RWPE2 (cell line): ENCODE data around the gene PER2.

Experiments
- ATAC-seq: fragments of 200-7000 bp; cut with Tn5 transposase; 3 replicates; pipeline ENCODE4 v1.9.1; 2021; ENCODE audit warnings: low read depth
- DNase-seq: peaks from one replicate; pipeline ENCODE4 v3.0.0-alpha.2; 2020; ENCODE audit warnings: low spot score
- H3K27ac ChIP-seq: fragments of 450-650 bp; 2 replicates; pipeline ENCODE4 v1.5.1; 2017; ENCODE audit warnings: mild to moderate bottlenecking; ENCODE audit not compliant: poor library complexity, severe bottlenecking
- H3K27me3 ChIP-seq: fragments of 250-450 bp; sonication (Bioruptor Pico); 2 replicates; pipeline ENCODE4 v1.5.1; 2021; ENCODE audit warnings: mild to moderate bottlenecking, moderate library complexity; ENCODE audit not compliant: insufficient read depth, poor library complexity, severe bottlenecking
- H3K36me3 ChIP-seq: fragments of 250-450 bp; sonication (Bioruptor Pico); 2 replicates; pipeline ENCODE4 v1.5.1; 2020; ENCODE audit warnings: low read depth, mild to moderate bottlenecking, moderate library complexity
- H3K4me1 ChIP-seq: fragments of 250-450 bp; sonication (Bioruptor Pico); 2 replicates; pipeline ENCODE4 v1.5.1; 2021; ENCODE audit warnings: mild to moderate bottlenecking, moderate library complexity; ENCODE audit not compliant: insufficient read depth, poor library complexity, severe bottlenecking
- H3K4me3 ChIP-seq: fragments of 250-450 bp; sonication (Bioruptor Pico); 2 replicates; pipeline ENCODE4 v1.5.1; 2021; ENCODE audit warnings: mild to moderate bottlenecking, moderate library complexity; ENCODE audit not compliant: severe bottlenecking
- H3K9me3 ChIP-seq: fragments of 250-450 bp; sonication (Bioruptor Pico); 2 replicates; pipeline ENCODE4 v1.5.1; 2021; ENCODE audit warnings: mild to moderate bottlenecking, moderate library complexity; ENCODE audit not compliant: severe bottlenecking
- CTCF ChIP-seq: fragments of 450-650 bp; IDR thresholded peaks from one replicate; pipeline ENCODE4 v1.5.1; 2017; ENCODE audit warnings: mild to moderate bottlenecking, moderate library complexity; ENCODE audit not compliant: poor library complexity, severe bottlenecking

PER2 gene

GRCh38 chr2:238251331-238251730, 37.1 kb downstream of the PER2 start:
- Histone ChIP-seq H3K36me3 (peaks cover 29% of the 10 kb centered on the region), H3K4me1 (no peaks in the 10 kb centered on the region), H3K27ac (no peak overlapping the region), H3K4me3 (no peak overlapping the region), H3K27me3 (no peaks in the 10 kb centered on the region), H3K9me3 (no peaks in the 10 kb centered on the region)
- DNase-seq (no peak), ATAC-seq (no peak)
- TF ChIP-seq CTCF, result no peak

GRCh38 chr2:238250896-238251295, 37.5 kb downstream of the PER2 start:
- H3K36me3 ChIP-seq, result peaks cover 29% of the 10 kb centered on the region
- no peaks in the 10 kb centered on the region for H3K9me3 ChIP-seq
- ATAC-seq, result no peak
- no peaks in the 10 kb centered on the region for H3K4me1 ChIP-seq
- DNase-seq, result no peak
- TF ChIP-seq CTCF, result no peak
- H3K27ac ChIP-seq, result no peak overlapping the region
- no peaks in the 10 kb centered on the region for H3K27me3 ChIP-seq
- H3K4me3 ChIP-seq, result no peak overlapping the region

GRCh38 chr2:238247841-238248453, 40.5 kb downstream of the PER2 start:
- TF ChIP-seq CTCF, result no peak
- peaks cover 26% of the 10 kb centered on the region for H3K36me3 ChIP-seq
- no peaks in the 10 kb centered on the region for H3K27me3 ChIP-seq
- no peak for ATAC-seq
- no peaks in the 10 kb centered on the region for H3K9me3 ChIP-seq
- no peaks in the 10 kb centered on the region for H3K4me1 ChIP-seq
- no peak overlapping the region for H3K4me3 ChIP-seq
- no peak for DNase-seq
- no peak overlapping the region for H3K27ac ChIP-seq

- ATAC-seq (no peak; the same call in 2 of the 3 replicates), DNase-seq (no peak)
- Histone ChIP-seq H3K27me3 (no peaks in the 10 kb centered on the region), H3K4me3 (no peak overlapping the region), H3K9me3 (no peaks in the 10 kb centered on the region), H3K36me3 (peaks cover 19% of the 10 kb centered on the region), H3K27ac (no peak overlapping the region), H3K4me1 (no peaks in the 10 kb centered on the region)
- TF ChIP-seq CTCF, result no peak
Observed at GRCh38 chr2:238247002-238247822, 41.2 kb downstream of the PER2 start.

GRCh38 chr2:238244151-238244550, 44.3 kb downstream of the PER2 start:
- Histone ChIP-seq H3K27ac (no peak overlapping the region), H3K4me3 (no peak overlapping the region), H3K27me3 (peaks cover 3% of the 10 kb centered on the region), H3K4me1 (no peaks in the 10 kb centered on the region), H3K36me3 (peaks cover 16% of the 10 kb centered on the region), H3K9me3 (no peaks in the 10 kb centered on the region)
- ATAC-seq (no peak), DNase-seq (no peak)
- TF ChIP-seq CTCF, result no peak
